Sigmoid colon (tissue), 4 donors: ENCODE measurements around the gene NUB1.

Experiments
- EP300 ChIP-seq, 4 donors: sonication (generic); formaldehyde crosslinking; IDR thresholded peaks; one replicate each; pipeline ENCODE4 v1.6.1; 2017; ENCODE audit warnings: antibody characterized with exemption in 4 of 4
- POLR2A ChIP-seq, 2 donors: fragments of 450-650 bp; IDR thresholded peaks; one replicate each; pipeline ENCODE4 v1.6.1; 2016; ENCODE audit warnings: antibody characterized with exemption in 2 of 2, mild to moderate bottlenecking in 2 of 2, moderate library complexity in 2 of 2
- POLR2AphosphoS5 ChIP-seq, 4 donors: sonication (generic); formaldehyde crosslinking; IDR thresholded peaks; one replicate each; pipeline ENCODE4 v1.6.1; 2017; ENCODE audit warnings: antibody characterized with exemption in 4 of 4
- TF ChIP-seq, protein P1 (sequence below), 4 experiments: fragments of 450-650 bp in 3 of 4; fragments of 200-600 bp in 1 of 4; IDR thresholded peaks; one replicate each; pipeline ENCODE4 v1.5.1; 2016 to 2019; ENCODE audit warnings: antibody characterized with exemption in 4 of 4, mild to moderate bottlenecking in 3 of 4, moderate library complexity in 2 of 4

DNA sequence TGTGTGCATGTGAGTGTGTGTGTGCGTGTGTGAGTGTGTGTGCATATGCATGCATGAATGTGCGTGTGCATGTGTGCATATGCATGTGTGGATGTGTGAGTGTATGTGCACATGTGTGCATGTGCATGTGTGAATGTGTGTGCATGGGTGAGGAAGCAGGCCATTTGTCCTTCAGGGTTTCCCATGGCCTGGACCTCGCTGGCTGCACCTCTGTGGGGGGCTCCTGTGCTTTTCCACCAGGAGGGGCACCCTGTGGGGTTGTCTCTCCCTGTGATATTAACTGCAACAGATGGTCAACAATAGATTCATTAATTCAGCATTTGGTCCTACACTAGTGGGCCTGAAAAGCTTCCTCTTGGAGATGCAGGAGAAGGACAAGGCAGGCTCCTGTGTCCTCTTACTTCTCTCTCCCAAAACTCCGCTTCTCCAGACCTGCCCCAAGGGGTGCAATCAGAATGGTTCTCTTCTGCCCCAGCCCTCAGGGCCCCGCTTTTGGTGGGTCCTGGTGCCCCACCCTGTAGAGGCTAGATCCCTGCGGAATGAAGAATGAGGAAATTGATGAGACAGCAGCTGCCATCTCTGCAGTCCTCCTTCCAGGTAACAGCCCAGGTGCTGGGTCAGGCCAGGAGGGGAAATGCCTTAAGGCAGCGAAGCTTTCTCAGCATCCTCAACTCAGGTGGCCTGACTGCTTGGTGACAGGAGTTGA lies 41.5 kb upstream of the NUB1 start:
- TF ChIP-seq POLR2AphosphoS5 (IDR thresholded peaks at IDR 0.05) (no peak), POLR2A (IDR thresholded peaks at IDR 0.05) (no peak), EP300 (IDR thresholded peaks at IDR 0.05) (no peak)
- TF ChIP-seq, protein P1, sequence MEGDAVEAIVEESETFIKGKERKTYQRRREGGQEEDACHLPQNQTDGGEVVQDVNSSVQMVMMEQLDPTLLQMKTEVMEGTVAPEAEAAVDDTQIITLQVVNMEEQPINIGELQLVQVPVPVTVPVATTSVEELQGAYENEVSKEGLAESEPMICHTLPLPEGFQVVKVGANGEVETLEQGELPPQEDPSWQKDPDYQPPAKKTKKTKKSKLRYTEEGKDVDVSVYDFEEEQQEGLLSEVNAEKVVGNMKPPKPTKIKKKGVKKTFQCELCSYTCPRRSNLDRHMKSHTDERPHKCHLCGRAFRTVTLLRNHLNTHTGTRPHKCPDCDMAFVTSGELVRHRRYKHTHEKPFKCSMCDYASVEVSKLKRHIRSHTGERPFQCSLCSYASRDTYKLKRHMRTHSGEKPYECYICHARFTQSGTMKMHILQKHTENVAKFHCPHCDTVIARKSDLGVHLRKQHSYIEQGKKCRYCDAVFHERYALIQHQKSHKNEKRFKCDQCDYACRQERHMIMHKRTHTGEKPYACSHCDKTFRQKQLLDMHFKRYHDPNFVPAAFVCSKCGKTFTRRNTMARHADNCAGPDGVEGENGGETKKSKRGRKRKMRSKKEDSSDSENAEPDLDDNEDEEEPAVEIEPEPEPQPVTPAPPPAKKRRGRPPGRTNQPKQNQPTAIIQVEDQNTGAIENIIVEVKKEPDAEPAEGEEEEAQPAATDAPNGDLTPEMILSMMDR (IDR thresholded peaks at IDR 0.05) = no peak
